Measurements from ENCODE around the gene PBX1.
A peak's percentile ranks its signal among the peaks of the same experiment; 100 is the strongest.

The PBX1 gene

DNA sequence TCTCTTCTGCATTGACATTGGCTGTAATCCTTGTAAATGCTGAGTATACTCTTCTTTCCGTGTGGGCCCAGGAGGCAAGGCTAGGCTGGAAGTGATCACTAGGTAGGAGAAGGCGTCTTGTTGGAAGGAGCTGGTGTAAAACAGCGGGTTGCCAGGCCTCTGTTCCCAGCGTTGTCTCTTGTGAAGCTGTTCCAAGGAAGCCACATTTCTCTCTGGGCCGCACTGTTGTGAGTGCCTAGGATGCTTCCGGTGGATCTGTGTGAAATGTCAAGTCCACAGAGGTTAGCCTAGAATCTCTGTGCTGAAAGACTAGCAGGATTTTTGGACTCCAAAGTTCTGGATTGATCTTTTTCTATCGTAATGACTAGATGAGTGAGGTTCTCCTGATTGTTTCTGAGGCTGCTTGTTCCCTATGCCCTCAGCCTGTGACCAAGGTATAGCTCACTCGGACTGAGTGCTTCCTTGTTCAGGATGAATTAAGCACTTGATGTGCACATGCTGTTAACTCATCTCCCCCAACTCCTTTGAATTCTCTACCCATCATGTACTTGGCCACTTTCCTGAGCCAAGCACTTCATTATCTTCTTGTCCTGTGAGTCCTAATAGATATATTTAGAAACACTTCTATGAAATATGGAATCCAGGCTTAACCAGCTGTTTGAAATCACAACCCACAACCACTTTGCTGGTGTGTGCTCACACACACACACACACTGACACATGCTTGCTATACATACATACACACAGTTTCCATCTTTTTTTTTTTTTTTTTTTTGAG is 63.3 kb downstream of the PBX1 start:
- DNase-seq = peak; percentile 66

DNA sequence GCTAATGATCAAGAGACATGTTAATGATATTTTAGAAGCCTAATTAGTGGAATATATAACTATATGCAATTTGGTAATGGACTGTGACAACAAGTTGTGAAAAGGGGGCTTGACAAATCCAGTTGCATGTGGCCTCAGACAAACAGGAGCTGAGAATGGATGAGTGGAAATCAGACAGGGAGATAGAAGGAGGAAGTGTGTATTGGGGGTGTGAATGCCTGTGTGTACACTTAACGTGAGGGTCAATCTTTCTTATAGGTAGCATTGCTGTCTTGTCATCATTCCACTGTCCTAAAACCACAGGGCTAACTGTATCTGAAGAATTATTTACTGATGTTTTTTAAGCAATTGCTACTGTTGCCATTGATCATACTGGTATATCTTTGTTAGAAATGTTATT is 64.8 kb downstream of the PBX1 start:
- DNase-seq = no peak

DNA sequence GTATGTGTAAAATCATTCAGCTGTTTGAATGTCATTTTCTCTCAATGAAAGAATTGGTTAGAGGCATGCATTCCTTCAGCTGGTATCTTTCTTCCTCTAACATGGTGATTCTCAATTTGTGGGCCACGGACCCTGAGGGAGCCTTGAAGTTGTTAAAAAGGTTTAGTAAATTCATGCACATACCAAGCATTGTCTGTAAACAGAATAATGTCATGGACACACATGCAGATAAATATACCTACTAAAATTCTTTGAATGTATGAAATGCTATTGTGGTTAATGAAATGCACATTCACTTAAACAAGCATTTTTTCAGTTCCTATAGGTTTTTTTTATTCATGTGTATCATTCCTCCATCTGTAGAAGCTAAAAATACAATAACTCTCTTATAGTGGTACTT is 65.4 kb downstream of the PBX1 start:
- no peak for DNase-seq

DNA sequence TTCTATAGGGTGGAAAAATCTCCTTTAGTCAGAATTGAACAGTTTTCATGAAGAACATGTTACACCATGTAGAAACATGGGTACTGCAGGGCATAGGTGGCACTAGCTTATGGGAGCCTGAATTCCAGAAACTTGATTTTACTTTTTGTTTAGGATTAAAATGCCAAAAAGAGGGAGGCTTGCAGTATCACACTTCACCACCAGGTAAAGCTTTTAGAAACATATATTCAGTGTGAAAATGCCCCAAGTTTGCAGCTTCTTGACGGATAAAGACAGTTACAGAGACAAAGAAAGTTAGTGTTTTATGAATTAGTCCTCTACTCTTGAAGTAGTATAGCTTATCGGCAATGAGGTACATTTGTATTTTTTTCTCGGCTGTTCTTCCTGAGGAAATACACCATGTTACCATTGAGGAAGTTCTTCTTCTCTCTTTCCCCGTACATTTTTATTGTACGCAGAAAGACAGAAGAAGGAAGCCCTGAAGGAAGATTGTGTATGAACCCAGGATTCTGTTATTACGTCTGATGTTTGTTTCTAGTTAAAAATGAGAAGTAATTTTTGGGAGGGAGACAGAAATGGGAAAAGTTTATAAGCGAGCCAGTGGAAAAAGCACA is 66.1 kb downstream of the PBX1 start:
- no peak for DNase-seq

DNA sequence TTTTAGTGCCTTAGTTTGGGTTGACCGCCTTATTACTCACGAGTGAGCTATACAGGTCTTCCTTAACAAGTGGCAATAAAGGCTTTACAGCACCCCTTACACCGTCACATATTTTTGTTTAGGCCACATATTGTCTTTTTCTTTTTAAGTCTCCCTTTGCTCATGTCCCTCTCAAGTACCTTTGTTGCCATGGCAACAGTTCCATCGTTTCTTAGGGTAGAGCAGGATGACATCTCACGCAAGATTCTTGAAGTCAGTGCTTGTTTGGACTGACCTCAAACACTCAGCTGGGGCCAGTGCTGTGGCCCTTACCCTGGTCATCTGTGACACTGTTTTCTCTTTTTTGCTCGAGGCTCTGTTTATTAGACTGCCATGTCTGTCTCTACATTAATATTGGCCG is 69.8 kb downstream of the PBX1 start:
- no peak for DNase-seq

DNA sequence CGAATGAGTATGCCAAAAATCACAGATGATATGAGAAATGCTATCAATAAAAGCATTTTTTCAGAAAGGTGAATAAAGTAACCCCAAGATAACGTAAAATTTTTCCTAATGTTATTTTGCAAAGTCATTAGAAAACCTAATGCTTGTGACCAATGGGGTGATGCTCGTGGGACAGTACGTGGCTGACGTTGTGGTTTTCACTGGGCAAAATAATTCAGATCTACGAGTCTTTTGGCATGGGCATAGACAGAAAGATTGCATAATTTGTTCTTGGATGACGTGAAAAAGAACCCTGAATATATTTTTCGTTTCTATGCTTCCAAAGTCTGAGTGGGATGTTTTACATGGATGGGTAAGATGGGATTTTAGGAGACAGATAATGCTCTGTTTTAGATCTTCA is 71.0 kb downstream of the PBX1 start:
- no peak for DNase-seq

DNA sequence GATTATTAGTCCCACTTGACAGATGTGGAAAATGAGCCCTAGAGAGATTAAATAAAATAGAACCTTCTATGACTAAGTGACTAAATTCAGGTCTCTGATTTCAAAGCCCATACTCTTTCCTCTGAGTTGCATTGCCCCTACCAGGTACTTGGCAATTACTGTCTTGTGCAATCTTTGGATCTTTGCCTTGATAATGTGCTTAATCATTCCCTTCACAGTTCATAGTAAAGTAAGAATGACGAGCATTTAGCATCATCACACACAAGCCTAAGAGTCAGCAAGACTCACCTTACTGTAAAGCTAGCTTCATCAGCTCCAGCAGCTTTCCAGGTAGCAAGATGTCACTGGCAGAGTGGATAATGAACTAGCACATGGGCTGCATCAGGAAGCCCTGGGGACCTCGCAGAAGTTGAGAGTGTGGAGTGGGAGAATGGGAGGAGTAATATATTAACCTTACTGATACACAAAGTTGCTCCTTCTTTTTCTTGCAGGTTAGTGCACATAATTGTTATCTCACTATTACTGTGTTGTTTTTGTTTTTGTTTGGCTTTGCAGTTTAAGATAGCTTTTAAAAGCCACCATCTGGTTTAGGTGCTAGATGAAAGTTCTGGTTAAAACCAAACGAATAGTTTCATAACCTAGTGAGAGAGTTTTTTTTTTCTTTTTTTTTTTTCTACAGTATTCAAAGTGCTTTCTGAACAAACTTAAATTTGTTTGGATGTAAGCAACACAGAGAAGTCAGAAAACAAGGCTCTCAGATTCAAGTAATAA is 71.8 kb downstream of the PBX1 start:
- DNase-seq = no peak

DNA sequence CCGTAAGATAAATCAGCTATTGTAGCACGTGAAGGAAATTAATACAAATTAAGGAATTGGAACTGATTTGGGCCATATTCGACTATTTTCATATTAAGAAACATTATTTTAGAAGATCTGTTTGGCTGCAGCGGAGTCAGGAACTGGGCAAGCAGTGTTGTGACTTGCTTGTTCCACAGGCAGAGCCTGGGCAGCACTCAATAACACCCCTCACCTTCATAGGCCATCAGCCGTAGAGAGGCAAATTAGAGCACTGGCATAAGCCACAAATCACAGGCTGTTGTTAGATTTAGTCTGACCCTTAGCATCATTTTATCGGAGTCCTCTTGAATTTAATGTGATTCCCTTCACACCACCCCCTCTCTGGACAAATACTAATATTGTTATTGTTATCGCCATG is 72.8 kb downstream of the PBX1 start:
- DNase-seq = no peak

DNA sequence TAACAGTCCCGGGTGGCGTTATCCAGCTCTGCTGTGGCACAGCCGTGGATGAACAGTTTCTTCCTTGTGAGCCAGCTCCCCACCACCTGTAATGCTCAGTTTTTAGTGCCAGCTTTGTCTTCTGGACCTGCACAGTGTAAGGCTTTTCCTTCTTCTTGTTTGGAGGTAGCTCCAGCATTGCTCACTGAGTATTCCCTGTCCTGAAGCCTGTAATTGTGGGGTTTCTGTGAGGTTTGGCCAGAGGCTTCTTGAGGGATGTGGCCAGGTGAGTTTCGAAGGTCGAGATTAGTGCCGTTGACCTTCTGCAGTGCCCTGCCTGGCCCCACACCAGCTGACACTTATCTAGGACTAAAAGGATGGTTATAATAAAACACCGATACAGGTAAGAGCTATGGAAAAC is 75.0 kb downstream of the PBX1 start:
- no peak for DNase-seq

DNA sequence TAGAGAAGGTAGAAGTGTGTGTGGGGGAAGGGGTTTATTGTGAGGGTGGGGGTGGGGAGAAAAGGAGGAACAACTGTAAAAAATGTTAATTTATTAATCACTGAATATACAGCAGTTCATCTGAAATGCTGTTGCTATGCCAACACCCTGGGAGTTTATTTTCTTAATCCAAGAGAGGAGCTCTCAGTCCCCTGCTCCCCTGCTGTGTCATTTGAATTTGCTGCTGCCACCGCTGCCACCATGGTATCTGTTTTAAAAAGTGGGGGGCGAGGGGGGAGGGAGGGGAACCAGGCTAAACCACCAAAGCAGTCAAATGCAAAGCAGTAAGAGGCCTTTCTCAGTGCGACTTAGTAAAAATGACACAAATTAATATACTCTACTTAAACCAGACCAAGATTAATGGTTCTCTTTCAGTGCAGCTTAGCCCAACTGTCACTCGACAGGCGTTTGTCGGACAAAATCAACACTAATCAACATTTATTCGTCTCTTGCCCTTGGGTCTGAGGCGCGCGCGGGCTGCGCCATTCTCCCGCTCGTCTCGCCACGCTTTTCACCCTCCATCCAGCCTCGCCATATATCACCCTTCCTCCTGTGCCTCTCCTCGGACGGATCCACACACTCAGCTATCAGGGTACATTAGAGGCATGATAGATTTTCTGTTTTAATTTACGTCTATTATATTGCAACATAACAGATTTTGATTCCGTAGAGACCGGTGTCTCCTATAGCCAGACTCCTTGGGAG is 76.2 kb downstream of the PBX1 start:
- no peak for DNase-seq

DNA sequence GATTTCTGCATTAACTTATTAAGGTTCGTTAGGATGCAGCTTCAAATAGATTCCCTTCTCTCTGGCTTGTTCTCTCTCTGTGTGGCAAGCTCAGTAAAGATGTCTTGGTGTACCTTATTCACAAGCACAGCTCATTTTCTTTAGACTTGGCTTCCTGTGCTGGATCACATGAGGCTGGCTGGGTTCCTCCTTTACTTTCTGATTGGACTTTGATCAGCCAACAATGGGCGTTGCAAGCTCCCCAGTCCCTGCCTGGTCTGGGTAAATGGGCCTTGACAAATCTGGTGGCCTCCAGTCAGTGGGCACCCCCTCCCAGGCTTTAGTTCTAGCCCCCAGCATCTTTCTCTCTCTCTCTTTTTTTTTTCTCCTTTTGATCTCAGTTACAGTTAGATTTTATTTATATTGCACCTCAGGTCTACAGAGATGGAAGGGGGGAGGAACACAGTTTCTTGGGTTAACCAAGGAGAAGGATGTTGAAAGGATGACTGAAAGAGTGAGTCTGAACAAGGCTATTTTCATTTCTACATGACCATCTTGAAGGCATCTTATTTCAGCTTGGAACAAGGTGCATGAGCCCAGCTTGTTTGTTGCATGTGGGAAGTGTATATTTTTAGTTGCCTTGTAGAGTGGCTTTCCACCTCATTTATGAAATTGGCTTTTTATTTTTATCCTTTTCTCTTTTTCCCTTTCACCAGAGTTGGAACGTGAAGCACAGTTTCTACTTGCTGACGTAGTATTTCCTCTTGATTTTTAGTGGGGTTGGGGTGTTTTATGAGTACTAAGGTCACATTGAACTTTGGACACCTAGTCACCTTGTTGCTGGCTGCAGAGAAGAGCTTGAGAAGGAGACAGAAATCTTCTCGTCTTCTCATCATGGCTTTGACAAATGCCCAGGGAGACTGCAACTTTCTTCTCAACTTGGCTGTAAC is 77.1 kb downstream of the PBX1 start:
- DNase-seq = peak; percentile 45

DNA sequence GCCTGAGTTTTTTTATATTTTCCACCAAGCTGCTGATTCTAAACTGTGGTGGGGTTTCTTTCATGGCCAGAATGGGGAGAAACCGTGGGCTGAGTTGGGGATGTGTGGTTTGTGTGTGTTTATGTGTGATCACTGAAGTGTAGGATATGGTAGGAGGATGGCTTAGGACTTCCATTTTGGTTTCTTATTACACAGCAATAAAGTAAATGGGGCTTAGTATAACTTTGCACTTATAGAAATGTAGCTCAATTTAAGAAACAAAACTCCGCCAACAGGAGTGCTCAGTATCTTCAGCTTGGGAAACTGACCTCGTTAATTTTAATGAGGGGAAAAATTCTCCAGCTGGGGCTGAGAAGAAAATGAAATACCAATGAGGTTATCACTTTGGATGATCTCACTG is 77.8 kb downstream of the PBX1 start:
- no peak for DNase-seq

DNA sequence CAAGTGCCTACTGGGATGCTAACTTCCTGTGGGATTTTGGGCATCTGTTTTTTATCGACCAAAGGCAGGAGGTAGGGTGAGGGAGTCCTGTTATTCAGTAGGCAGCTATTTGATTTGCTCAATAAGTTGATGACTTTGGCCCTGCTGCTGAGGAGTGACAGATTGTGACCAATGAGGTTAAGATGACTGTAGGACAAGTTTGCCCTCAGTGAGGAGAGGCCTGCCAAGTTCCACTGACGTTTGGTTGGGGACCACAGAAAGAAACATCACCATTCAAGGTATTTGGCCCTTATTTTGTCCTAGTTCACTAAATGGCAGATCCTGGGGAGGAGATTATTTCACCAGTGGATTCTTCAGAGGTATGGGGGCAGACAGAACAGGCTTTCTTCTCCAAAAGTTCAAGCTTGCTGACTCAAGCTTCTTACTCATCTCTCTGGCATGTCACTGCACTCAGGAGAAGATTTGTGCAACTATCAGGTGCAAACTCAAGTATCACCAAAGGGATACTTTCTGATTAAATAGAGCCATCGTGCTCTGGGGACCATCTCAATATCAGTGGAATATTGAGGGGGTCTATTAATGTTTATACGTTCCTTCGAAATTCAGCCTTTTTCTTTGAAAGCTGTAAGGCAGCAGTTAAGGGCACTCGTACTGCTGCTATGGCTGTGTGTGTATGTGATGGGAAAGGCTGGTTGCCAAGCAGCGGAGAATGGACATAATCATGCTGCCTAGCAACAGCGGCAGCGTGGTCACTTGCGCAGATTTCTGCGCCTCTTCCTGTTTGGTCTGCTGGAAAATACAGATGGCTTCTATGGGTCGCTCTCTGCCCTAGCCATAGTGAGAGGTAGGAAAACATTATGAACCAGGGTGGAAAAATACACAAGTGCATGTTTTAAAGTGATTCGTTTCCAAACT is 78.7 kb downstream of the PBX1 start:
- peak; percentile 69 for DNase-seq

DNA sequence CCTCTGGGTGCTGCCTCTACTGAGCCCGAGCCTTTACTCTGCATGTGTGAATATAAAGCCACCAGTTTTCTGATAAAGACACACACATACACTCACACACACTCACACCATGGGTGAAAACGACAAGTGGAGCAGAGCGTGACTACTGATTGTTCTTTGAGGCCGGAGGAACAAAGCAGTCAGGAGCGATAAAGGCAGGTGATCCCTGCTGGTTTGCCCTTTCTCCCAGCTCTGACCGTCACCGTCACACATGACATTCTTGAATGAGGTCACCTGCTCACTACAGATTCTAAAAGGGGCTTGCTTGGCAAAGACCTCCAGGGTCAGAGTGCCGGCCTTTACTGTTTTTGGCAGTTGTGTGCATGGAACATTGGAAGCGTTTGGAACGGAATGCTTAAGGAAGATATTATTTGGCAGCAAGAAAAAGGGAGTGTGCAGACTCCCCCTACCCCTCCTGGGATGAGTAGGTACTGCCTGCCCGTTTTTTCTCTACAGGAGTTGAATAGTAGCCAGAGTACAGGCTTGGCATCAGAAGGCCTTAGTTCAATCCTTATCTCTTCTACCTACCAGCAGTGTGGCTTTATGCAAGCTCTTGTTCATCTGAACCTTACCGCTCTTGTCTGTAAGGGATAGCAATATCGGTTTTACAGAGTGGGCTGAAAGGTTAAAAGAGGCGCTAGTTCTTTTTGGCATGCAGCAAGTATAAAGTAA is 79.7 kb downstream of the PBX1 start:
- DNase-seq = peak; percentile 81

DNA sequence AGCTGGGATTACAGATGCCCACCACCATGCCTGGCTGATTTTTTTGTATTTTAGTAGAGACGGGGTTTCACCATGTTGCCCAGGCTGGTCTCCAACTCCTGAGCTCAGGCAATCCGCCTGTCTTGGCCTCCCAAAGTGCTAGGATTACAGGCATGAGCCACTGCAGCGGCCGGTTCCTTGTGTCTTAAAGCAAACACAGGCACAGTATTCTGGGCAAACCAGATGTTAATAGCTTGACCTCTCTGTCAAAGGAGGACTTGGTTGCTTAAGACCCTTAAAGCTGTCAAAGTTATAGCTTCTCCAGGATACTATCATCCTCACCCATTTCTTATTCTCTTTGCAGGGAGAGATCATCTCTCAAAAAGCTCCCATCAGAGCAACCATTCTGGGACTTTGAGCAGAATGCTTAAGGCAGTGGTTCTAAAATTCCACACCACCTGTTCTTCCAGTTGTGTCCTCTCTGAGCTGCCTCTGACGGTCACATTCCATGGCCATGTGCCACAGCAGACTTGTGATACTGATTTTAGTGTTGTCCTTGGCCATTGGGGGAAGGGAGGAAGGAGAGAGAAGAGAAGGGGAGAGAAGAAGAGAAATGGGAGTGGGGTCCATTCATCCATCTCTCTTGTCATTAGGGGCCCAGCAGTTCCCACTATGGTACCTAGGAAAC is 81.8 kb downstream of the PBX1 start:
- DNase-seq = no peak

DNA sequence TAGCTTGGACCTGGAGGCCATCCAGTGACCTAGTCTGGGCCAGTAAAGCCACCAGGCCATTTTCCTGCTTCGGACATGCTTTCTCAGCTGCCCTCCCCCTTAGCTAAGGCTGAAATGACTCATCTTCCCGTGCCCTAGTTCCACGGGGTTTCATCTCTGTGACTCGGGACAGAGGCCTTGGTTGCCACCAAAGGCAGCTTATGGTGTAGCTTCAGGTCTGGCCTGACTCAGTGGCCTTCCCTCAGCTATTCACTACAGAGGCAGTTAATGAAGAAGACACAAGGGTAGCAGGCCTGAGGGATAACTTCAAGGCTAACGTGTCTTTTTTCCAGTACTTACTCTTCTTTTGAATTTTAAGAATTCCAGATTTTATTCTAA is 82.4 kb downstream of the PBX1 start:
- no peak for DNase-seq

DNA sequence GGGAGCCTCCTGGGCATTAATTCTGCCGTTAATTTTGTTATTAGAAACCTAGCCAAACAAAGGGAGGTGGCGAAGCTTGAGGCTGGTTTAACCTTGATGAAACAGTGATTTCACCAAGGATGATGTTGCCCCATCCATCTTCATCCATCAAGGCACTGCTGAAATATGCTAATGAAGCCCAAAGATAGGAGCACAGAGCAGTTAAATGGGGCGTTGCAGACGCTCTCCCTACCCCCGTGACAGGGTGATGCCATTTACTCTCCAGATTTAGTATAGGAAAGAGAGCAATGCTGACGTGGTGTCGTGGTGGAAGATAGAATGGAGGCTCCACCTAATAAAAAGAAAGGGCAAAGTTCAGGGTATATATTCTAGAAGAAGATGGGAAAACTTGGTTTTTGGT is 84.0 kb downstream of the PBX1 start:
- no peak for DNase-seq

DNA sequence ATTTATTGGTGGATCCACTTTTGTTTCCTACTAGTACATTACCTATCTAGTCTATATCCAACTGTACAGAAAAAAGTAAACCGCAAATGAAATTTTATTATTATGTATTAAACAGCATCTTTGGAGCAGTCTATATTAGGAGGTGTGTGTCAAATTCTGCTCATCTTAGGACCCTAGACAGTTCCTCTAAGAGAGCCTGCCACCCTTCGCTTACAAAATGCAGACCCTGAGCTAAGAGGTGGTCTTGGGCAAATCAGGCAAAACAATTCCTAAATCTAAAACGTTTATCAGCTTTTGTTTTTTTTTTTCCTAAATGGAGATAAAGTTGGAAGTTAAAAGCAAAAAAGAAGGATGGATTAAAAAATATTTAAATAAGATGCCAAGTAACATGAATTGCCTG is 85.3 kb downstream of the PBX1 start:
- no peak for DNase-seq

DNA sequence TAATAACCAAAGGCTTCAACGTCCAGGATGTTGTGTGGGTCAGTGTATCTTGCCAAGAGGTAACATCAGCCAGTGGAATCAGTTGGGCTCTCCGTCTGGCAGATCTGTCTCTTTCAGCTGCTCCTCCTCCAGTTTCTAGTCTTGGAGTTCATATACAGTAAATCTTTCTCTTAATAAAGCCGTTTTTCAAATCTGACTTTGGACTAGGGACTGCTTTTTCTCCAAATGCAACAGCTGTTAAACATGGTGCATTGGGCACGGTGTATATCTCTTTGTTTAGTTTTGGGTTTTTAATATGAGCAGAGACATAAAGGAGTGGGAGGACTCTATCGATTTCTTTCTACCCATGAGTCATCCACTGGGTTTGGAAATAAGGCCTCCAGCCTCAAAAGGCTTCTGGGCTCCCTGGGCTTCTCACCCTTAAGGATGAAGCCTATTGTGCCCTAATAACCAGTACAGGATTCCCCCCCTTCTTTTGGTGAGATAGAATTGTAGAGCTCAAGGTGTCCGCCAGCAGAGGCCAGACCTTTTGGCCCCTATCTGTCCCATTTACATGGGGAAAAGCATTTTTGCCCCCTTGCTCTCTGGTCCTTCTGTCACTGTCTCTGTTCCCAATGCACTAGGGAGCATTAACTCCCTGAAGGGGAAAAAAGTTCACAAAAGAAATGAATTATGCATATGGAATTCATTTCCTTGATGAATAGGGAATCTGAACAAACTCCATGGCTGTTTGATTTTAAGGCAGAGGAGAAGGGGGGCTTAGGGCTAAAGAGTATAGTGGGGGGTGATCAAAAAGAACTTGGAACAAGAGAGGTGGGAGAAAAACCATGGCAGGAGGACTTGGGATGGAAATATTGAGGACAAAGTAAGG is 86.0 kb downstream of the PBX1 start:
- DNase-seq = peak; percentile 99

All from NCI-H446 treated with DMSO at 0.1 percent for 48 hours (cell line).